GM21786 (cell line): ENCODE data around the gene PRKAG2.
"Not testable (repeated sequence)": the region's sequence is repeated elsewhere in the genome, so short reads cannot be mapped to it uniquely, and the experiment has no call there.

Experiments used
- ATAC-seq: cut with Tn5 transposase; IDR thresholded peaks from one replicate; pipeline ENCODE4 v1.9.1; 2021; ENCODE audit not compliant: unreplicated experiment

Gene PRKAG2

DNA sequence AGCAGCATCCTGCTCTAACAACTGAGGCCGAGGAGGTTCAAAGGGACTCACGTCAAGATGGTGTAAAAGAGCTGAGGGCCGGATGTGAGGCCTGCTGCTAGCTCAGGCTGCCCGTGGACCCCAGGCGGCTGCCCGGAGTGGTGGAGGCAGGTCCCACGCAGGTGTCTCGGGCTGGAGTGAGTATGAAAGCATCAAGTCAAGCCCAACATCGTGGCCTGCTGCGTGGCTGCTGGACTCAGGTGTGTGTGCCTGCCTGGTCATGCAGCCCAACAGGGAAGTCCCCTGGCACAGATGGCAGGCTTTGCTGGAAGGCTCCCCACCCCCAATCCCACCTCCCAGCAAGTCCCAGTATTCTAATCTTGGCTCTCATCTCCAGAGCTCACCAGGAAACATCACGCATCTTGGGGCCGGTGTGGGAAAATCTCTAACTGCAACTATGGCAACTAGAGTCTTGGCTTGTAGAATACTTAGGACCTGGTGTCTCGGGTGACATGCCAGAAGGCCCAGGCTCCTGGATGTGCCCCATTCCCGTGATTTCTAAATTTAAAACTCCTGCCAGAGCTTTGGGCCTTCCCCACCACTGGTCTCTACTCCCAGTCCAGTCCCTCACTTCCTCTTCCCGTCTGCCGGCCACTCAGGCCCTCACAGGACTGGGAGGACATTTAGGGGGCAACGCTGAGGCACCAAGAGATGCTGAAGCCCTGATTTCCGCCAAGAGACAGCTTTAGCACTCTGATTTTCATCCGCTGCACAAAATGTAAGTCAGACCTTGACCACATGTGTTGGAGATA lies 85.9 kb downstream of the PRKAG2 start:
- no peak for ATAC-seq

DNA sequence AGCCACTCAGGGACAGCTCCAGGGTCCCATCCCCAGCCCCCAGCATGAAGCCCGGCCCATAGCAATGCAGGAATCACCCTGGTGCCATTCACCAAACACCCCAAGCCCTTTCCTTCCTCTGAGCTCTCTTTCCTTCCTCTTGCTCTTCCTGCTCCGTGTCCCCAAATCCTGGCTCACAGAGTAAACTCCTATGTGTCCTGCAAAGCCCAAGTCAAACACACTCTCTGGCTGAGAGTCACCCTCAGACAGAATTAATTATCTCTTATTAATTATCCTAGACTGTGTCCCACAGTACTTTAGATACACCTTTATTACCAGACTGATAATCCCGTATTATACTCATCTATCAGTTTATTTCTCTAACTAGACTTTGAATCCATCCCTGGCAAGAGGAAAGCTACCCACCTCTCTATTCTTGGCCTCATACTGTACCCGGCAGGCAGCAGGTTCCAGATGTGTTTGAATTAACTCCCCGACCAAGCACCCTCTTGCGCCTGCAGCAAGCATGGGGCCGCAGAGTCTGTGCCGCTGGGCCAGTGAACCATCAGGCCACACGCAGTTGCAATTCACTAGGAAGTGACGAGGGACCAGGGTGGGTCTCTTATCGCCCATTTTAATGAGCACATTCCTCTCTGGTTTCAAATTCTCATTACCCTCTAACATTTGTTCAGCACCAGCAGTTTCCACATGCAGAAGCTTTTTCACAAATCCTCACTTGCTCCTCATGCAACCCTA lies 86.7 kb downstream of the PRKAG2 start:
- no peak for ATAC-seq

DNA sequence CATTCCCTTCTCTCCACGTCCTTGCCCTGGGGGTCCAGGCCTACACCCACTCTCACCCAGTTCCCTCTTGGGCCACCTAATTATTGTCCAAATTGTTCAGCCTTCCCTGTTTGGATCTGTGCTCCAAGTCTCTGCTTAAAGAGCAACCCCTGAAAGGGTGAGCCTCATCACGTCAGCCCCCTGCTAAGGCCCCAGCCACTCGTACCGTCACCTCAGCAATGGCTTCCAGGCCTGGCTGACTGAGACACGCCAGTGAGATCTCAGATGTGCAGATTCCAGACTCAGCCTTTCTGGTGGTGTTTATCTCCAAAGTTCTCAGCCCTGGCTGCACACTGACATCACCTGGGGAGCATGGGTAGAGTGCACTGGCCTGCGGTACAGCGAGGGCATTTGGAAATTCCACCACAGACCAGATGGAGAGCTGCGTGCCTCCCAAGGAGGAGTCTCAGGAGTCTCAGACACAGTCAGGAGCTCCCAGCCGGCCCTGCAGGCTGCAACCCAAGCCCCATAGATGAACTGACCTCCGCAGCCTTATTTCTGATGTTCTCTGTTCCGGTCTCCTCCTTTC lies 87.5 kb downstream of the PRKAG2 start:
- ATAC-seq: no peak

DNA sequence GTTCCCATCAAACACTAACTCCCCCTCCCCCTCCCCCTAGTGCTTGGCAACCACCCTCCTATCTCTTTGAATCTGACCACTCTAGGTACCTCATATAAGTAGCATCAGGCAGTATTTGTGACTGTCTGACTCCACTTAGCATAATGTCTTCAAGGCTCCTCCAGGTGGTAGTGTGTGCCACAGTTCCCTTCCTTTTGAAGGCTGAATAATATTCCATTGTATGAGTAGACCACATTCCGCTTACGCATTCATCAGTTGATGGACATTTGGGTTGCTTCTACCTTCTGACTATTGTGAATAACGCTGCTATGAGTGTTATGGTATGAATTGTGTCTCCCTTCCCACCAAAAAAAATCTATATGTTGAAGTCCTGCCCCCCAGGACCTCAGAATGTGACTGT lies 89.6 kb downstream of the PRKAG2 start:
- ATAC-seq: no peak

- ATAC-seq: no peak
These were observed 90.0 kb downstream of the PRKAG2 start for GRCh38 chr7:151786936-151787335.

- ATAC-seq: no peak
These were observed 90.7 kb downstream of the PRKAG2 start for GRCh38 chr7:151786241-151786640.

DNA sequence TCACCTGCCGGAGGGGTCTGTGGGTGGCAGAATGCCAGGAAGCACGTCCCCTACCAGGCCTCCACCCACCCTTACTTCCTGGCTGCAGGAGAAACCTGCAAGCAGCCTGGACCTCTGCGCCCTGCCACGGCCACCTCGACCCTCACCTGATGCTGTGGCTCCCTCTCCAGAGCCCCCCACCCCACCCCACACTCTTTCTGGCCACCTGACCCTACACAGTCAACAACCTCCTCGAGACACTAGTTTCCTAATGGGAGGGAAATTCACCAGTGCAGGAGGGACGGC lies 91.3 kb downstream of the PRKAG2 start:
- ATAC-seq: no peak

DNA sequence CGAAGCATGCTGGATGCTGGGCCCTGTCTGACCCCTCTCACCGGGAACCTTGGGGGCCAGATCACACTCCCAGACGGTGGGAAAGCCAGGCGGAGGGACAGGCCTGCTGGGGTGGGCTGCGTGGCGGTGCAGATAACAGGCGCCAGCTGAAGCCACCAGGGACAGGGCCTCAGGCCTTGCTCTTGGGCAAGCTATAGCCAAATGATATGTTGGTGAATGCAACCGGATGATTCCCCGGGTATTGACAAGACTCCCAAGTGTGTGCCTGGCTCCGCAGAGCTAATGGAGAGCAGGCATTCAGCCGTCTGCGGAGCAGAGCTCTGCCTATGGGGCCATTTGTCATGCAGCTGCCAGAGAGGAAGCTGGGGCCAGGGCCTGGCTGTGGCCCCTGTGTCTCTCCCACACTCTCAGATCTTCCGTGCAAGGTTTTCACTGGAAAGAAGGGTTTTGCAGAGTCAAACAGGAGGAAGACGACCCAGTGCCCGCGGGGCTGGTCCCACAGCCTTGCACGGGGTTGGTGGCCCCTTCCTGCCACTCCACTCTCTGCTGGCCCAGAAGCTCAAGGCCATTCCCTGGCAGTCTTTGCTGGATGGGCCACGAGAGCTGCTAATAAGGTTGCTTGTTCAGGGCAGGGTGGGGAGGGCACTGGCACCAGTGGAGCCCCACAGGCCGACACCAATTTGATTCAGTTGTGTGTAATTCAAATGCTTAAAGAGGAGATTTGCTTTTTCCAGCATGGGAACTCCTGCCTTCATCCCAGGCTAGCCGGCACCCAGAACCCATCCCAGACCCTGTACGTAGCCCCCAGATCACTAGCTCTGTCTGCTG lies 91.8 kb downstream of the PRKAG2 start:
- ATAC-seq: no peak

DNA sequence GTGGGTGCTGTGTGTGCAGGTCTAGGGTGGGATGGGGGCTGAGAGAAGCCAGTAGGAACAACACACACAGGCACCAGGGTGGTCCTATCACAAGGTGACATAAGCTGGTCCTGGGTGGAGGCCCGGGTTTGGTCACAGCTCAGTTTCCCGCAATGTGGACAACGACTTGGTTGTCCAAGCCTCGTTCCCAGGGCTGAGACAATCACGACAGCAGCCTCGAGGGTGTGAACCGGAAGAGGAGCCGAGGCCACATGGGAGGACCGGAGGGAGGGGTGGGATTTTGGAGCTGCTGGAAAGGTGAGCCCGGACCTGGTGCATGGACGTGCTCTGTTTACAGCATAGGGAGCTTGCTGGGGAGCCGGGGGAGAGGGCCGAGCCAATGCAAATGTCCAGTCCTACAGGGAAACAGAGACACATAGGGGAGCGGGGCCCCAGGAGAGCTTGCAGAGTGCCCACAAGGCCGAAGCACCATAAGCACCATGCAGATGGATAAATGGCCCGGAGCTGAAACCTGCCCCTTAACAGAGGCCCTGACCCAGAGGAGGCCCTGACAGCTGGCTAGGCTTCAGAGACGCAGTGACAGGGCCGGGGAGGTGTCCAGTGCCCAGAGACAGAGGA lies 92.8 kb downstream of the PRKAG2 start:
- no peak for ATAC-seq

DNA sequence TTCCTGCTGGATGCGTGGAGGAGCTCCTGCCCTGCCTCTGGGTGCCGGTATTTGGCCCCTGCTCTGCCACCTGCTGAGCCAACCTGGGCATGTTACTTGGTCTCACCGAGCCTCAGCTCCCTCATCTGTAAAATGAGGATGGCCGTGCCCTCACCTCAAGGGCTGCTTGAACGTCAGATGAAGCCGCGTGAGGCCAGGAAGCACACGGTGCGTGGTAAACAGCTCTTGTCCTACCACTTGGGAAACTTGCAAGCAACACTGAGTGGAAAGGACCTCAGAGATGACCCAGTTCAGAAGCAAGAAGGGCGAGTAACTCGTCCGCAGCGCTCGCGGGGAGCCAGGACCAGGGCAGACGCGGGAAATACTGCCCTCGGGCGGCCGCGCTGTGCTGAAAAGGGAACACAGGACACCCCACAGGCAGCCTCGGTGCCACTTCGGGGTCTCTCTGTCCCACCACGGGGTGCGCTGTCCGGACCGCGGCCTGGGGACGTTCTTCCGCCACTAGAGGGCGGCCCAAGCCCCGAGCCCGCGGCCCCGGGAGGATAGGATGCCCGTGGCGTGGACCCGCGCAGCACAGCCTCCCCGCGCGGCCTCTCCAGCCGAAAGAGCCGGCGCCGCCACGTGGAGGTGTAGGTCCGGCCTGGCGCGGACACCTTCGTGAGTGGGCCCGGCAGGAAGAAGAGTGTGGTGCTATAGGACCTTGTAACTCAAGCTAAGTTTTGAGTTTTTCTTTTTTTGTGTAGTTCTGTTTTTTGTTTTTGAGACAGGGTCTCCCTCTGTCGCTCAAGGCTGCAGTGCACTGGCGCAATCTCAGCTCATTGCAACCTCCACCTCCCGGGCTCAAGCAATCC lies 94.1 kb downstream of the PRKAG2 start:
- ATAC-seq: peak; percentile 88

GRCh38 chr7:151782256-151782597 lies 94.7 kb downstream of the PRKAG2 start:
- not testable (repeated sequence) for ATAC-seq

- ATAC-seq: no peak
These were observed 95.6 kb downstream of the PRKAG2 start for GRCh38 chr7:151781161-151781845.

DNA sequence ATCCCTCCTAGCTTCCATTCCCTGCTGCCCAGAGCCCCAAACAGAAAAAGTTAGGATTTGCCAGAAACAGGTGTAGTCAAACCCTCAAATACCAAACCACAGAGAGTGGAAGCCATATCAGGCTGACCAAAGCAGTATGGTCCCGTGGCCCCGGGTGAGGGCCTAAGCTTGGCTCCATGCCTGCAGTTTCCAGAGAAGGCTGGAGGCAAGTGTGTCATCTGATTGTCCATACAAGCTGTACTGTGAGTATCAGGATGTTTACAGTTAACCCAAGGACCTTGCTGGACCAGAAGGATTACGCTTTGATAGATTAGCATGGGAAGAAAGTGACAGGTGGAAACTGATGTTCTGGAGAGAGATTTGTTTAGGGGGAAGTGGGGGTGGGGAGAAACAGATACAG lies 96.3 kb downstream of the PRKAG2 start:
- ATAC-seq: no peak

DNA sequence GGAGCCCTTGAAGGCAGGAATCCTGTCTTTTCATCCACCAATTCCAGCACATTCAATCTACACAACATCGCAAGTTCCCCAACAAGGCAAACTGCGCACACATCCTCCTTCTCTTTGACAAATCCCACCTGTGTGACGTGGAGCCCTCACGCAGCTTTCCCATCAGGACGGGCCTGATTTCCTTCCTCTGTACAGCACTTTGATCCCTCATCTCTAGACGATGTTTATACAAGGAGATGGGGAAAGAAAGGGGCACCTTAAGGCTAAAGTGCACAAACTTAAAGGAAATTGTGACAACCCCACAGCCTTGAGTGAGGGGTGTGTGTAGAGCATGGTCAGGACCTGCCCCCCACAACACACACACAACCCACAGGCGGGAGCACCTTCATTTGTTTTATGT lies 97.2 kb downstream of the PRKAG2 start:
- ATAC-seq: no peak

GRCh38 chr7:151779255-151779654 lies 97.7 kb downstream of the PRKAG2 start:
- ATAC-seq: no peak

GRCh38 chr7:151777908-151778670 lies 98.8 kb downstream of the PRKAG2 start:
- ATAC-seq: no peak

- no peak for ATAC-seq
These were observed 99.4 kb downstream of the PRKAG2 start for GRCh38 chr7:151777495-151777880.

GRCh38 chr7:151776876-151777494 lies 99.9 kb downstream of the PRKAG2 start:
- ATAC-seq: no peak

DNA sequence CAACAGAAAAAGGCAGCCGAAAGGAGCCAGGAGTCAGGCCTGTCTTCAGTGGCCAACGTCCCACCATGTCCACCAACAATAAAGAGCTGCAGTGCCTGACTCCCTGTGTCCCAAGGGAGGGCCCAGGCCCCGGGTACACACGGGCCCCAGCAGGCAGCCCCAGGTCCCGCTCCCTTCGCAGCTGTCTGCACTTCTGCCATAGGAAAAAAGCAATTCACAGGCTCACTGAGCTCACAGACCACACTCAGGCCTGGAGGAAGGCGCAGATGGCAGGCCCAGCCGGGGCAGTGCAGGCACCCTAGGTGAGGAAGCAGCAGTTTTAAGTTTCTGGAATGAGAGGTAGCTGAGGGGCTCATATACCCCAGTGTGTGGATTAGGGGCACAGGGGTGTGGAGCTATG lies 100.5 kb downstream of the PRKAG2 start:
- ATAC-seq: no peak
